Spleen (tissue), 11 donors: ENCODE results near the gene CCDC12. TPM values are rescaled to one million over a fixed set of nuclear protein-coding genes. Genes with fewer than 3 reads are reported as not detected.

Source experiments
- DNase-seq: peaks from one replicate; pipeline ENCODE4 v3.0.0-alpha.2; 2020
- H3K27ac ChIP-seq, 8 donors: fragments of 200-600 bp; sonication (generic) in 7 of 8; 1 replicate in 4 of 8; 2 replicates in 4 of 8; pipeline versions ENCODE4 v1.5.0 to v1.8.0; 2016 to 2021; ENCODE audit warnings: inconsistent platforms in 4 of 8, mild to moderate bottlenecking in 4 of 8, moderate library complexity in 1 of 8
- H3K27me3 ChIP-seq, 7 donors: fragments of 200-600 bp; sonication (generic) in 6 of 7; replicated peaks in 1 of 7; 1 replicate in 4 of 7; 2 replicates in 3 of 7; pipeline versions ENCODE4 v1.5.0 to v1.8.0; 2016 to 2021; ENCODE audit warnings: inconsistent platforms in 3 of 7, mild to moderate bottlenecking in 1 of 7
- H3K36me3 ChIP-seq, 6 donors: fragments of 200-600 bp; sonication (generic) in 5 of 6; 1 replicate in 4 of 6; 2 replicates in 2 of 6; pipeline versions ENCODE4 v1.5.0 to v1.8.0; 2016 to 2021; ENCODE audit warnings: inconsistent platforms in 2 of 6
- H3K4me1 ChIP-seq, 6 donors: fragments of 200-600 bp; sonication (generic) in 5 of 6; 1 replicate in 3 of 6; 2 replicates in 3 of 6; pipeline versions ENCODE4 v1.5.0 to v1.8.0; 2016 to 2021; ENCODE audit warnings: inconsistent platforms in 3 of 6
- H3K4me3 ChIP-seq, 8 donors: fragments of 200-600 bp; sonication (generic) in 7 of 8; 1 replicate in 4 of 8; 2 replicates in 4 of 8; pipeline versions ENCODE4 v1.5.0 to v1.8.0; 2016 to 2021; ENCODE audit warnings: inconsistent platforms in 4 of 8, mild to moderate bottlenecking in 4 of 8, moderate library complexity in 2 of 8
- H3K9me3 ChIP-seq, 8 donors: fragments of 200-600 bp; sonication (generic) in 7 of 8; 1 replicate in 4 of 8; 2 replicates in 4 of 8; pipeline versions ENCODE4 v1.5.0 to v1.8.0; 2016 to 2021; ENCODE audit warnings: inconsistent platforms in 4 of 8
- POLR2A ChIP-seq, 3 donors: fragments of 450-650 bp; IDR thresholded peaks; one replicate each; pipeline ENCODE4 v1.5.1; 2017; ENCODE audit warnings: antibody characterized with exemption in 3 of 3, mild to moderate bottlenecking in 1 of 3
- POLR2AphosphoS5 ChIP-seq, 3 donors: sonication (generic); formaldehyde crosslinking; IDR thresholded peaks; one replicate each; pipeline ENCODE4 v1.5.1; 2017; ENCODE audit warnings: antibody characterized with exemption in 3 of 3
- WGBS, 5 donors: extraction: QIAGEN DNeasy Blood & Tissue Kit in 3 of 5; methylation state at CpG; one replicate each; pipeline versions ENCODE4 v1.1.5 to v1.1.7; 2013 to 2018; 5-methylcytosine and 5-hydroxymethylcytosine counted together
- intact Hi-C: fragments of 100-400 bp; cut with DNase I; formaldehyde crosslinking; loops from one replicate; pipeline ENCODE4 v1.15.0; 2023; ENCODE audit warnings: low total_unique reads
- polyA plus RNA-seq, 3 donors: library from polyadenylated mRNA; stranded (reverse); fragments of 200-250 nt; gene quantifications; one replicate each; pipeline ENCODE4 v1.2.1, GENCODE V29; 2013
- total RNA-seq, 7 donors: library from RNA; depleted of rRNA in 3 of 7; stranded (reverse); fragments of >200 nt in 3 of 7; fragmentation: NEBNext Ultra II Directional in 4 of 7; extraction: Animal tissue kit (Norgen Biotek cat#: 25700) in 4 of 7; gene quantifications; one replicate each; pipeline versions ENCODE4 v1.1.0 to v1.2.1, GENCODE V29; 2016 to 2021
- TF ChIP-seq, protein P1 (sequence below), 11 experiments: fragments of 200-600 bp in 7 of 11; fragments of 450-650 bp in 4 of 11; sonication (generic) in 4 of 11; IDR thresholded peaks in 8 of 11; conservative IDR thresholded peaks in 3 of 11; 1 replicate in 7 of 11; 2 replicates in 4 of 11; pipeline versions ENCODE4 v1.4.0 to v1.8.0; 2016 to 2021; ENCODE audit warnings: antibody characterized with exemption in 11 of 11, inconsistent platforms in 4 of 11, mild to moderate bottlenecking in 1 of 11
- donor health status: healthy with polysubstance abuse.
- donor health status: DM: no; HTN: no; CAD: no; lungs with moderate emphysema.
- donor health status: DM: no; HTN: no; CAD: no.
- donor health status: Bipolar disorder and iron deficiency.
- donor health status: healthy.
- donor health status: DM: no; HTN: no; CAD: no.
- donor health status: DM: yes; HTN: yes; CAD: no.

CCDC12 gene
- total and polyA plus RNA-seq, 10 donors = 36.5 to 124 (median 55.7) TPM

DNA sequence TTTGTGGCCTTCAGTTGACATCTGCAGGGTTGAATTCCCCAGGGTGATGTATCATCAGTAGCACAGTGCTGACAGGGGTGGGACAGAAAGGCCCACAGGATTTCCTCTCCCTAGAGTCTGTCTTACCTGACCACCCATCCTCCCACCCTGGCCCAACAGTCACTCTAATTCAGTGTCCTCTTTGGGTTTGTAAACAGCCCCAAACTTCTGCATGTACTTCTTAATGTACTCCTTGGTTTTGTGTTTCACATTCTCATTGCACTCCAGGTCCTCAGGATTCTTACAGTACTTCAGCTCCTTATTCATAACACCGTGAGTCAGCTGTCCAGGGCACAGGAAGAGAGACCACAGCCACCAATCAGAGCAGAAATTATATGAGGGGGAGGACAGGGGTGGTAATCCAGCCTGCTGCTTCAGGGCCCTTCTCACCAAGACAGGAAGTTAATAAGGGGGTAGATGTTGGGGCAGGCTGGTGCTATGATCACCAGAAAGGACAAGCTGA is 40.4 kb upstream of the CCDC12 start:
- Histone ChIP-seq H3K4me3 (no peak overlapping the region), H3K27me3 (no peaks in the 10 kb centered on the region), H3K27ac (peak overlapping the region; percentile 28 to 81 (median 62)), H3K4me1 (peaks cover 6 to 43% (median 22%) of the 10 kb centered on the region in 6 donors), H3K36me3 (peaks cover 0 to 97% (median 36%) of the 10 kb centered on the region in 6 donors), H3K9me3 (no peaks in the 10 kb centered on the region)
- TF ChIP-seq POLR2AphosphoS5 (IDR thresholded peaks at IDR 0.05) = no peak
- TF ChIP-seq, protein P1, sequence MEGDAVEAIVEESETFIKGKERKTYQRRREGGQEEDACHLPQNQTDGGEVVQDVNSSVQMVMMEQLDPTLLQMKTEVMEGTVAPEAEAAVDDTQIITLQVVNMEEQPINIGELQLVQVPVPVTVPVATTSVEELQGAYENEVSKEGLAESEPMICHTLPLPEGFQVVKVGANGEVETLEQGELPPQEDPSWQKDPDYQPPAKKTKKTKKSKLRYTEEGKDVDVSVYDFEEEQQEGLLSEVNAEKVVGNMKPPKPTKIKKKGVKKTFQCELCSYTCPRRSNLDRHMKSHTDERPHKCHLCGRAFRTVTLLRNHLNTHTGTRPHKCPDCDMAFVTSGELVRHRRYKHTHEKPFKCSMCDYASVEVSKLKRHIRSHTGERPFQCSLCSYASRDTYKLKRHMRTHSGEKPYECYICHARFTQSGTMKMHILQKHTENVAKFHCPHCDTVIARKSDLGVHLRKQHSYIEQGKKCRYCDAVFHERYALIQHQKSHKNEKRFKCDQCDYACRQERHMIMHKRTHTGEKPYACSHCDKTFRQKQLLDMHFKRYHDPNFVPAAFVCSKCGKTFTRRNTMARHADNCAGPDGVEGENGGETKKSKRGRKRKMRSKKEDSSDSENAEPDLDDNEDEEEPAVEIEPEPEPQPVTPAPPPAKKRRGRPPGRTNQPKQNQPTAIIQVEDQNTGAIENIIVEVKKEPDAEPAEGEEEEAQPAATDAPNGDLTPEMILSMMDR (IDR thresholded peaks at IDR 0.05 in 8 of 11, conservative IDR thresholded peaks at IDR 0.05 in 3 of 11) = no peak
- TF ChIP-seq POLR2A (IDR thresholded peaks at IDR 0.05) = no peak
- DNase-seq = no peak
- intact Hi-C loops = no loop called here
- 4 to 13% (median 4%) methylated on average over 1 of the region's 1 CpG for WGBS, 5 donors

DNA sequence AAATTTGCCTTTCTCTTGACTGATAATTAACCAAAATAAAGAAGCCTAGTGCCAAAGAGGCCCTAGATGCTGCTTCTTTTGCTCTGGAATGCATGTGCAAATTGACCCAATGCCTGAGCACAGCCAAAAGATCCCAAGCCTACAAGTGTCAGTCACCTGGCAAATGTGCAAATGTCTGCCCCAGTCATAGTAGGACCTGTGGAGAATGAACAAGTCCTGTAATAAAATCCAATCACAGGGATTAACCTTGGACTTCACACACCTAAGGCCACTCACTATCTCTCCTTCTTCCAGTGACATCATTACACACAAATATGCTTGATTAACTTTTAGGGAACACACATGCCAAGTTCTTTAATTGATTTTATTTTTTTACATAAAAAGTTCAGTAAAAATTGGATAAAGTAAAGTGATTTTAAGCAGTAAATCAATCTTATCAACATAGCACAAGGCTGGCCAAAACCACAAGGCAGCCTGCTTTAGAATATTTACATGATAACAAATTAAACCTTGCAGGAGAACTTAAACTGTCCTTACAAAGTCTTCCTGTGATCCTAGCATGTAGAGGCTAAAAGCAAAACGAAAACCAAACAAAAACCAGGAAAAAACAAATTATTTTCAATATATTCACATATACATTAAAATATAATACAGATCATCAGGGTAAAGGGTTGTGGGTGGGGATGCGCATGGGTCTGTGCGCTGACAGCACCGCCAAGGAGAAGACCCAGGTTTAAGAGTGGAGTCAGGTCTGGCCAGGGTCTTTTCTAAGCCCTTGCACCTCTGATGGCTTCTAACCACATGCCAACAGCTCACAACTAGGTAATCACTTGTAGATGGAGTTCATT is 39.8 kb upstream of the CCDC12 start:
- WGBS, 5 donors = 74 to 81% (median 78%) methylated on average over 4 of the region's 4 CpGs
- Histone ChIP-seq H3K27ac (peak overlapping the region in 7 of 8 donors; percentile 11 to 81 (median 68)), H3K27me3 (no peaks in the 10 kb centered on the region), H3K36me3 (peaks cover 0 to 91% (median 36%) of the 10 kb centered on the region in 6 donors), H3K4me3 (no peak overlapping the region), H3K4me1 (peaks cover 6 to 43% (median 22%) of the 10 kb centered on the region in 6 donors), H3K9me3 (no peaks in the 10 kb centered on the region)
- TF ChIP-seq POLR2AphosphoS5 (IDR thresholded peaks at IDR 0.05) (no peak), POLR2A (IDR thresholded peaks at IDR 0.05) (no peak)
- TF ChIP-seq, protein P1 (IDR thresholded peaks at IDR 0.05 in 8 of 11, conservative IDR thresholded peaks at IDR 0.05 in 3 of 11) = no peak
- intact Hi-C loops = no loop called here
- DNase-seq = no peak

DNA sequence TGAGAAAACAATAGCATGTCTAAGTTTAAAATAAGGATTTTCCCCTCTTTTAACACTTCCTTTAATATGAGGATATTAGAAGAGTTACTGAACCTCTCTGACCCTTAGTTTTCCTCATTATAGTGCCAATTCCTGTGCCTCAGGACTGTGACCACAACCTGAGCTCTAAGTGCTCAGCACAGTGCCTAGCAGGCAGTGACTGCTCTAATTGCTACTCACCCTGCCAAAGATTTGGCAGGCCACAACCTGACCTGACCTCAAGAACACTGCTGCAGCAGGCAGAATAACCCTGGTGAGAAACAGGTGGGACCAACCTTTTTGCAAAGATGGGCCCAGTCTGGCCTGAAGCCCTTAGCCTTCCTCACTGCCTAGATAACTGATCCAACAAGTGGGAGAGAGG is 38.6 kb upstream of the CCDC12 start:
- Histone ChIP-seq H3K27ac (peak overlapping the region in 2 of 8 donors; percentile 11 to 15), H3K9me3 (no peaks in the 10 kb centered on the region), H3K27me3 (no peaks in the 10 kb centered on the region), H3K4me3 (no peak overlapping the region), H3K36me3 (peaks cover 0 to 89% (median 34%) of the 10 kb centered on the region in 6 donors), H3K4me1 (peaks cover 6 to 46% (median 23%) of the 10 kb centered on the region in 6 donors)
- TF ChIP-seq POLR2AphosphoS5 (IDR thresholded peaks at IDR 0.05) (peak in 1 of 3 donors; percentile 28), POLR2A (IDR thresholded peaks at IDR 0.05) (no peak)
- TF ChIP-seq, protein P1 (IDR thresholded peaks at IDR 0.05 in 8 of 11, conservative IDR thresholded peaks at IDR 0.05 in 3 of 11) = no peak
- no peak for DNase-seq
- intact Hi-C loops = no loop called here

DNA sequence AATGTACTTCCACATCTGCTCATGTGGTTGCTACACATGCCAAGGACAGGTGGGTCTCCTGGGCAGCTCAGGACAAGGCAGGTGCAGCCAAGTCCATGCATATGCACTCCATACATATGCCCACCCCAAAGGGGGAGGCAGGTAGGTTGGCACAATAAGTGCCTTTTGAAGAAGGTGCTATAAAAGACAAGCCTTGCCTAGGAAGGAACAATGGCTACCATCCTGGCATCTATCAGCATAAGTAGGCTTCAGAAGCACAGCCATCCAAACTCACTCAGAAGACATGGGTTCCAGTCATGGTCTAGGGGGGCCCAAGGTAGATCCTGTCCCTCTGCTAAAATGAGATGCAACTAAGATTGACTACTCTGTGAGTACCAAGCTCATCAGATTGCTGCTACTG is 37.5 kb upstream of the CCDC12 start:
- H3K36me3 ChIP-seq = peaks cover 0 to 89% (median 26%) of the 10 kb centered on the region in 6 donors
- intact Hi-C loops = no loop called here
- peak; percentile 20 for DNase-seq

More for the DNA sequence above, 37.5 kb upstream of the CCDC12 start:
- Histone ChIP-seq H3K4me3 (no peak overlapping the region), H3K27me3 (no peaks in the 10 kb centered on the region), H3K4me1 (peaks cover 6 to 45% (median 32%) of the 10 kb centered on the region in 6 donors), H3K9me3 (no peaks in the 10 kb centered on the region), H3K27ac (no peak overlapping the region)
- no peak for TF ChIP-seq POLR2A (IDR thresholded peaks at IDR 0.05)
- TF ChIP-seq, protein P1 (IDR thresholded peaks at IDR 0.05 in 8 of 11, conservative IDR thresholded peaks at IDR 0.05 in 3 of 11) = no peak
- TF ChIP-seq POLR2AphosphoS5 (IDR thresholded peaks at IDR 0.05) = no peak
